Neural progenitor cell (in vitro differentiated cells): ENCODE data around the gene FAM90A26. TPM values are rescaled to one million over a fixed set of nuclear protein-coding genes. Genes with fewer than 3 reads are reported as not detected.

ENCODE experiments used
- total RNA-seq: library from RNA; depleted of rRNA; stranded (reverse); fragments of >200 nt; gene quantifications from 2 replicates; pipeline ENCODE4 v1.2.3, GENCODE V29; 2015; ENCODE audit warnings: low replicate concordance

FAM90A26 gene
- total RNA-seq, 1 donor from 2014 or later = not detected

Other genes starting within 250 kb of the FAM90A26 start
- gene USP17L10, start 40.2 kb downstream of the FAM90A26 start, total RNA-seq = not detected in 2 replicates
- not detected in 2 replicates for gene USP17L11, start 45.0 kb downstream of the FAM90A26 start, total RNA-seq
- gene USP17L12, start 49.7 kb downstream of the FAM90A26 start, total RNA-seq = not detected in 2 replicates
- gene USP17L13, start 54.5 kb downstream of the FAM90A26 start, total RNA-seq = 0.09 TPM in 1 of 2 replicates, not detected in the other
- gene USP17L15, start 64.0 kb downstream of the FAM90A26 start, total RNA-seq = not detected in 2 replicates
- gene USP17L17, start 73.5 kb downstream of the FAM90A26 start, total RNA-seq = 0.09 TPM in 1 of 2 replicates, not detected in the other
- not detected in 2 replicates for gene USP17L18, start 78.2 kb downstream of the FAM90A26 start, total RNA-seq
- gene USP17L19, start 83.0 kb downstream of the FAM90A26 start, total RNA-seq = not detected in 2 replicates
- gene USP17L20, start 87.7 kb downstream of the FAM90A26 start, total RNA-seq = not detected in 2 replicates
- gene USP17L21, start 92.5 kb downstream of the FAM90A26 start, total RNA-seq = not detected in 2 replicates
- not detected in 2 replicates for gene USP17L22, start 97.2 kb downstream of the FAM90A26 start, total RNA-seq
- gene USP17L24, start 154.8 kb downstream of the FAM90A26 start, total RNA-seq = not detected in 2 replicates
- not detected in 2 replicates for gene USP17L25, start 159.5 kb downstream of the FAM90A26 start, total RNA-seq
- not detected in 2 replicates for gene USP17L26, start 164.2 kb downstream of the FAM90A26 start, total RNA-seq
- gene USP17L5, start 169.0 kb downstream of the FAM90A26 start, total RNA-seq = not detected in 2 replicates
- gene USP17L27, start 173.7 kb downstream of the FAM90A26 start, total RNA-seq = not detected in 2 replicates
- not detected in 2 replicates for gene USP17L28, start 178.5 kb downstream of the FAM90A26 start, total RNA-seq
- not detected in 2 replicates for gene USP17L29, start 183.2 kb downstream of the FAM90A26 start, total RNA-seq
- not detected in 2 replicates for gene USP17L30, start 192.7 kb downstream of the FAM90A26 start, total RNA-seq